DND-41 (cell line): ENCODE results near the gene BRD7.

Experiments
- EZH2 ChIP-seq: IDR thresholded peaks from 3 replicates; pipeline ENCODE4 v1.6.1; 2012; ENCODE audit warnings: borderline replicate concordance, low read depth, mild to moderate bottlenecking, moderate library complexity, low read length, inconsistent platforms; ENCODE audit not compliant: severe bottlenecking
- TF ChIP-seq, protein P1 (sequence below): IDR thresholded peaks from 2 replicates; pipeline ENCODE4 v1.5.1; 2012; ENCODE audit warnings: borderline replicate concordance, low read length, moderate library complexity, mild to moderate bottlenecking; ENCODE audit not compliant: poor library complexity, severe bottlenecking; ENCODE audit errors: extremely low read depth

DNA sequence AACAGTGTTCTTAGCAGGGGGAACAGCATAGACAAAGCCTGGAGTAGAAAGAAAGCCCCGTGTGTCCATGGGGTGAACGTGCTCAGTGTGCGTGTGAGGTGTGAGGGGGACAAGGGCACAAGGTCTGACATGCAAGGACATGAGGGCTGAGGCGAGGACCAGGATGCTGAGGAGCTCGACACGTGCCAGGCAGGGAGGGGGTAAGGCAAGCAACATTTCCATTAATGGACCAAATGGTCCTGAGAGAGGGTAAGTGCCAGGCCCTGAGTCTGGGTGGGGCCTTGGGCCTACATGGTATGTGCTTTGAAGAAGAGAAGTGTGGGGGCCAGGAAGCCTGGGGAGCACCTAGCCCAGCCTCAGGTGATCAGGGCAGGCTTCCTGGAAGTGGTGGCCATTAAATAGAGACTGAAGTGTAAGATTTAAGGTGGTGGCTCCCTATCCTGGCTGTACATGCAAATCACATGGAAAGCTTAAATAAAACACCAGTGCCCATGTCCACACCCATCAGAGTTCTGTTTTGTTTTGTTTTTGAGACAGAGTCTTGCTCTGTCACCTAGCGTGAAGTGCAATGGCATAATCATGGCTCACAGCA lies 73.2 kb downstream of the BRD7 start:
- TF ChIP-seq, protein P1, sequence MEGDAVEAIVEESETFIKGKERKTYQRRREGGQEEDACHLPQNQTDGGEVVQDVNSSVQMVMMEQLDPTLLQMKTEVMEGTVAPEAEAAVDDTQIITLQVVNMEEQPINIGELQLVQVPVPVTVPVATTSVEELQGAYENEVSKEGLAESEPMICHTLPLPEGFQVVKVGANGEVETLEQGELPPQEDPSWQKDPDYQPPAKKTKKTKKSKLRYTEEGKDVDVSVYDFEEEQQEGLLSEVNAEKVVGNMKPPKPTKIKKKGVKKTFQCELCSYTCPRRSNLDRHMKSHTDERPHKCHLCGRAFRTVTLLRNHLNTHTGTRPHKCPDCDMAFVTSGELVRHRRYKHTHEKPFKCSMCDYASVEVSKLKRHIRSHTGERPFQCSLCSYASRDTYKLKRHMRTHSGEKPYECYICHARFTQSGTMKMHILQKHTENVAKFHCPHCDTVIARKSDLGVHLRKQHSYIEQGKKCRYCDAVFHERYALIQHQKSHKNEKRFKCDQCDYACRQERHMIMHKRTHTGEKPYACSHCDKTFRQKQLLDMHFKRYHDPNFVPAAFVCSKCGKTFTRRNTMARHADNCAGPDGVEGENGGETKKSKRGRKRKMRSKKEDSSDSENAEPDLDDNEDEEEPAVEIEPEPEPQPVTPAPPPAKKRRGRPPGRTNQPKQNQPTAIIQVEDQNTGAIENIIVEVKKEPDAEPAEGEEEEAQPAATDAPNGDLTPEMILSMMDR: no peak
- no peak for TF ChIP-seq EZH2
